Stomach (tissue), 9 donors: Measurements from ENCODE around the gene HMGCS1. TPM values are rescaled to one million over a fixed set of nuclear protein-coding genes. Genes with fewer than 3 reads are reported as not detected.

Source experiments
- DNase-seq, 2 donors: peaks; one replicate each; pipeline versions ENCODE4 v3.0.0 to v3.0.0-alpha.2; 2013 to 2019
- H3K27ac ChIP-seq, 5 donors: fragments of 200-600 bp in 4 of 5; sonication (generic) in 4 of 5; one replicate each; pipeline ENCODE4 v1.5.1; 2013 to 2019; ENCODE audit warnings: mild to moderate bottlenecking in 1 of 5, moderate library complexity in 1 of 5
- H3K27me3 ChIP-seq, 3 donors: fragments of 200-600 bp; sonication (generic); one replicate each; pipeline ENCODE4 v1.5.1; 2017 to 2019; ENCODE audit warnings: mixed run types in 1 of 3
- H3K36me3 ChIP-seq, 4 donors: fragments of 200-600 bp; sonication (generic); 1 replicate in 3 of 4; 2 replicates in 1 of 4; pipeline ENCODE4 v1.5.1; 2016 to 2019
- H3K4me1 ChIP-seq, 4 donors: fragments of 200-600 bp; sonication (generic); one replicate each; pipeline ENCODE4 v1.5.1; 2016 to 2019
- H3K4me3 ChIP-seq, 4 donors: fragments of 200-600 bp; sonication (generic) in 3 of 4; one replicate each; pipeline ENCODE4 v1.5.1; 2016 to 2019; ENCODE audit warnings: mild to moderate bottlenecking in 1 of 4
- H3K9me3 ChIP-seq, 4 donors: fragments of 200-600 bp; sonication (generic); one replicate each; pipeline ENCODE4 v1.5.1; 2016 to 2019
- EP300 ChIP-seq: sonication (generic); formaldehyde crosslinking; IDR thresholded peaks from one replicate; pipeline ENCODE4 v1.6.1; 2017; ENCODE audit warnings: antibody characterized with exemption
- POLR2A ChIP-seq, 4 donors: fragments of 450-650 bp; IDR thresholded peaks; one replicate each; pipeline ENCODE4 v1.6.1; 2016; ENCODE audit warnings: antibody characterized with exemption in 4 of 4, control low read depth in 2 of 4, mild to moderate bottlenecking in 1 of 4, moderate library complexity in 1 of 4
- POLR2AphosphoS5 ChIP-seq, 3 donors: sonication (generic); formaldehyde crosslinking; IDR thresholded peaks; one replicate each; pipeline ENCODE4 v1.6.1; 2016; ENCODE audit warnings: antibody characterized with exemption in 3 of 3
- WGBS, 5 donors: extraction: QIAGEN DNeasy Blood & Tissue Kit in 3 of 5; methylation state at CpG; one replicate each; pipeline versions ENCODE4 v1.1.5 to v1.1.7; 2013 to 2018; 5-methylcytosine and 5-hydroxymethylcytosine counted together
- intact Hi-C: fragments of 100-400 bp; cut with DNase I; formaldehyde crosslinking; loops from one replicate; pipeline ENCODE4 v1.15.1; 2023; ENCODE audit warnings: low total_unique reads
- polyA plus RNA-seq, 3 donors: library from polyadenylated mRNA; stranded (reverse); fragments of 200-250 nt; gene quantifications; one replicate each; pipeline ENCODE4 v1.2.3, GENCODE V29; 2013
- total RNA-seq, 5 donors: library from RNA; depleted of rRNA; stranded (reverse); fragments of >200 nt; gene quantifications; one replicate each; pipeline versions ENCODE4 v1.1.0 to v1.2.3, GENCODE V29; 2014 to 2016
- TF ChIP-seq, protein P1 (sequence below), 7 experiments: fragments of 450-650 bp in 4 of 7; fragments of 200-600 bp in 3 of 7; sonication (generic) in 3 of 7; IDR thresholded peaks; one replicate each; pipeline ENCODE4 v1.5.1; 2016 to 2019; ENCODE audit warnings: antibody characterized with exemption in 7 of 7, control low read depth in 2 of 7, mild to moderate bottlenecking in 1 of 7
- donor health status: healthy with polysubstance abuse.
- donor health status: Bipolar disorder and iron deficiency.
- donor health status: healthy.

Gene HMGCS1
- total and polyA plus RNA-seq, 8 donors: 2.9 to 97.9 (median 46.3) TPM

DNA sequence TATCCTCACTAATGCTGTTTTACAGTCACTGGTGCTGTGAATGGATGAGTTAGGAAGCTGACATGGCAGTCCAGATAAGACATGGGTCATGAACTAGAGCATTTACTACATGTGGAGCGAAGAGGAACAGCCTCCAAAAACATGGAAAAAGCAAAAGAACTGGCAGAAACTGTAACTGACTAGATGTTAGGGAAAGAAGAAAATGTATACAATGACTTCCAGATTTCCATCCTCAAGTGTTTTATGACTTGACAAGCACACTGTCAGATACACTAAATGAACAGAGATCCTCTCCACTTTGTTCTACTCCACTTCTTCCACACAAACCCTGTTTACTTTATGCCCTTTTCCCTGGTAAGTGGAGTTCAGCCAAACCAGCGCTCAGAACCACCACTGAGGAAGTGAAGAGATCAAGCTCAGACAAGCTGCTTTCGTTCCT is 11.5 kb downstream of the HMGCS1 start:
- Histone ChIP-seq H3K4me3 (no peak overlapping the region), H3K4me1 (peaks cover 0 to 49% (median 20%) of the 10 kb centered on the region in 4 donors), H3K36me3 (peaks cover 18 to 29% (median 27%) of the 10 kb centered on the region in 4 donors), H3K9me3 (no peaks in the 10 kb centered on the region), H3K27ac (no peak overlapping the region), H3K27me3 (no peaks in the 10 kb centered on the region)
- TF ChIP-seq POLR2A (IDR thresholded peaks at IDR 0.05): no peak
- TF ChIP-seq EP300: no peak
- TF ChIP-seq, protein P1, sequence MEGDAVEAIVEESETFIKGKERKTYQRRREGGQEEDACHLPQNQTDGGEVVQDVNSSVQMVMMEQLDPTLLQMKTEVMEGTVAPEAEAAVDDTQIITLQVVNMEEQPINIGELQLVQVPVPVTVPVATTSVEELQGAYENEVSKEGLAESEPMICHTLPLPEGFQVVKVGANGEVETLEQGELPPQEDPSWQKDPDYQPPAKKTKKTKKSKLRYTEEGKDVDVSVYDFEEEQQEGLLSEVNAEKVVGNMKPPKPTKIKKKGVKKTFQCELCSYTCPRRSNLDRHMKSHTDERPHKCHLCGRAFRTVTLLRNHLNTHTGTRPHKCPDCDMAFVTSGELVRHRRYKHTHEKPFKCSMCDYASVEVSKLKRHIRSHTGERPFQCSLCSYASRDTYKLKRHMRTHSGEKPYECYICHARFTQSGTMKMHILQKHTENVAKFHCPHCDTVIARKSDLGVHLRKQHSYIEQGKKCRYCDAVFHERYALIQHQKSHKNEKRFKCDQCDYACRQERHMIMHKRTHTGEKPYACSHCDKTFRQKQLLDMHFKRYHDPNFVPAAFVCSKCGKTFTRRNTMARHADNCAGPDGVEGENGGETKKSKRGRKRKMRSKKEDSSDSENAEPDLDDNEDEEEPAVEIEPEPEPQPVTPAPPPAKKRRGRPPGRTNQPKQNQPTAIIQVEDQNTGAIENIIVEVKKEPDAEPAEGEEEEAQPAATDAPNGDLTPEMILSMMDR (IDR thresholded peaks at IDR 0.05): no peak
- 35 to 68% (median 60%) methylated on average over 3 of the region's 3 CpGs for WGBS, 5 donors
- intact Hi-C loops: no loop called here
- DNase-seq: no peak

DNA sequence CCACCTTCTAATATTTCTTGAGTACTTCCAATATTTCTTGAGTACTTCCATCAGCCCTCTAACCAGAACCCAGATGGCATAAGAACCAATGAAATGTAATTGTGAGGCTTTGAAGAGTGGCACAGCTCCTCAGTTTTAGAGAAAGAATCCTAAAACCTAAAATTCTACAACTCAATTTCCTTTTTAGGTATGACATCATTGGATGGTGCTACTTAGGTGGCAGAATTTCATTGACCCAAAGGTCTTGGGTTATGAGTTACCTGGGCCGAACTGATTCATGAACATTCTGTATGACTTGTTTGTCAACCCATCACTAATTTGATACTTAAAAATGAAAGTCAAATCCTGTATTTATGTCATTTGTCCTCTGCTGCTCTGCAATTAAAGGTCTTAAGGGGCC is 13.1 kb downstream of the HMGCS1 start:
- WGBS, 5 donors: 65 to 92% (median 78%) methylated on average over 1 of the region's 1 CpG
- no peak for DNase-seq
- intact Hi-C loops: no loop called here
- TF ChIP-seq, protein P1 (IDR thresholded peaks at IDR 0.05): no peak
- TF ChIP-seq POLR2A (IDR thresholded peaks at IDR 0.05) (no peak), POLR2AphosphoS5 (IDR thresholded peaks at IDR 0.05) (no peak), EP300 (no peak)
- Histone ChIP-seq H3K36me3 (peaks cover 21 to 45% (median 42%) of the 10 kb centered on the region in 4 donors), H3K4me3 (no peak overlapping the region), H3K27me3 (no peaks in the 10 kb centered on the region), H3K4me1 (peaks cover 0 to 33% (median 11%) of the 10 kb centered on the region in 4 donors), H3K9me3 (no peaks in the 10 kb centered on the region), H3K27ac (no peak overlapping the region)

DNA sequence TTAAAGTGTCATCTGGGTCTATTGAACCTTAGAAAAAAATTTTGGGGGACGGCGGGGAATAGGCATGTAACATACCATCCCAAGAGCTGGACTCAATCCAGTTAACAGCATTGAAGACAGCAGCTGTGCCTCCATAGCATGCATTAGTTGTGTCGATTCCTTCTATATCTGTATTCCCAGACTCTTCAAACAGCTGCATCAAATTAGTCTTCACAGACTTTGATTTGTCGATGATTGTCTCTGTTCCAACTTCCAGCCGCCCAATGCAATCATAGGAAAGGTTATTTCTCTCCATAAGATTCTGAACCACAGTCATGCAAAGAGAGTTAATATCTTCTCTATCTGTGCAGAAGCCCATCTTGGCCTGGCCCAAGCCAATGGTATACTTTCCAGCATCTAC is 14.8 kb downstream of the HMGCS1 start:
- WGBS, 5 donors: 90 to 96% (median 92%) methylated on average over 5 of the region's 5 CpGs
- peaks cover 33 to 62% (median 58%) of the 10 kb centered on the region in 4 donors for H3K36me3 ChIP-seq
- H3K27me3 ChIP-seq: no peaks in the 10 kb centered on the region
- no peak overlapping the region for H3K4me3 ChIP-seq
- H3K9me3 ChIP-seq: no peaks in the 10 kb centered on the region
- H3K4me1 ChIP-seq: peaks cover 0 to 20% (median 7%) of the 10 kb centered on the region in 4 donors
- DNase-seq: no peak
- TF ChIP-seq POLR2A (IDR thresholded peaks at IDR 0.05): no peak
- TF ChIP-seq, protein P1 (IDR thresholded peaks at IDR 0.05): no peak
- no peak for TF ChIP-seq POLR2AphosphoS5 (IDR thresholded peaks at IDR 0.05)
- no peak for TF ChIP-seq EP300
- intact Hi-C loops: no loop called here
- H3K27ac ChIP-seq: no peak overlapping the region

DNA sequence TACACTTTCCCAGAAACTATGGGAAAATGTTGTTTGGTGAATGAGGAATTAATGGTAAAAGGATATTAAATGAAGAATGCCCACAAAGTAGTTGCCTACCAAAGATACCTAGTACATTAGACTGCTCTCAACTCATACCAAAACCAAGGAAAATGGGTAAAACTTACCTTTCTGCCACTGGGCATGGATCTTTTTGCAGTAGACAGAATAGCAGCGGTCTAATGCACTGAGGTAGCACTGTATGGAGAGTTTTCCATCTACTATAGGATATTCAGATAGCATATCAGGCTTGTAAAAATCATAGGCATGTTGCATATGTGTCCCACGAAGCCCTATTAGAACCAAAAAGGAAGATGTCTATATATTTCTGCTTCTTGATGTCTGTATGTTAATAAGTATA is 16.4 kb downstream of the HMGCS1 start:
- intact Hi-C loops: no loop called here
- TF ChIP-seq POLR2A (IDR thresholded peaks at IDR 0.05) (no peak), POLR2AphosphoS5 (IDR thresholded peaks at IDR 0.05) (no peak)
- TF ChIP-seq, protein P1 (IDR thresholded peaks at IDR 0.05): no peak
- Histone ChIP-seq H3K27me3 (no peaks in the 10 kb centered on the region), H3K4me1 (peaks cover 0 to 4% (median 2%) of the 10 kb centered on the region in 4 donors), H3K27ac (no peak overlapping the region), H3K4me3 (no peak overlapping the region), H3K9me3 (no peaks in the 10 kb centered on the region), H3K36me3 (peaks cover 33 to 78% (median 74%) of the 10 kb centered on the region in 4 donors)
- DNase-seq: no peak
- 86 to 96% (median 90%) methylated on average over 2 of the region's 2 CpGs for WGBS, 5 donors
